ENCODE data around the gene AK5. TPM values are rescaled to one million over a fixed set of nuclear protein-coding genes. Genes with fewer than 3 reads are reported as not detected.
A peak's percentile ranks its signal among the peaks of the same experiment; 100 is the strongest.

Gene AK5
- total RNA-seq, 1 experiment from 2014 or later = 3.8 TPM

DNA sequence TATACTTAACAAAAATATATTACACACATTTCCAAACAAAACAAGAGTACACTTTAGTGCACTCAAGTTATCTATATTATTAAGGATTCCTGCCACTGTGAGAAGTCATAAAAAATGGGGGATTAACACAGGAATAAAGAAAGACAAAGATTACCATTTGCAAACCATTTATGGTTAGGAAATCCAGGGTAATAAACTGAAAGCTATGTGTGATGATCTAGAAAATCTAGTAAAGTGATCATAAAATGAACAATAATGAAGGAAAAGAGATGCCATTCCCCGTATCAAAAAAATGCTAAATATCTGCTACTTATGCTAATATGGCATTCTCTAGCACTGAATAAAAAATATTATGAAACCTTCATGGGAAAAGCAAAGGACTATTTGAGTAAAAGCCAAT is 101.4 kb downstream of the AK5 start:
- Histone ChIP-seq H3K27me3 (ENCODE audit: low read length) (no peaks in the 10 kb centered on the region), H3K9ac (ENCODE audit: low read length) (no peak overlapping the region), H3K4me2 (ENCODE audit: low read length) (no peak overlapping the region), H3K9me3 (ENCODE audit: low read length) (no peaks in the 10 kb centered on the region), H3K36me3 (ENCODE audit: low read depth, low read length) (no peaks in the 10 kb centered on the region), H3K79me2 (ENCODE audit: low read length) (no peaks in the 10 kb centered on the region), H3K27ac (ENCODE audit: low read length) (no peak overlapping the region), H3F3A (ENCODE audit: low read length, unreplicated experiment) (no peaks in the 10 kb centered on the region), H4K20me1 (ENCODE audit: low read length) (no peaks in the 10 kb centered on the region), H3K4me3 (ENCODE audit: low read length) (no peak overlapping the region), H3K9me2 (replicated peaks; ENCODE audit: low read length) (no peaks in the 10 kb centered on the region), H2AFZ (ENCODE audit: low read length) (no peak overlapping the region), H3K4me1 (ENCODE audit: insufficient read depth, low read length) (no peaks in the 10 kb centered on the region)
- no TSS peak for BruUV-seq (replicated peaks)
- no peak for TF ChIP-seq EZH2 (IDR thresholded peaks at IDR 0.05; ENCODE audit: low read length, unreplicated experiment)
- TF ChIP-seq EZH2phosphoT487 (IDR thresholded peaks at IDR 0.05; ENCODE audit: borderline replicate concordance, low read length) = no peak
- TF ChIP-seq CTCF (conservative IDR thresholded peaks at IDR 0.05; ENCODE audit: low read depth, low read length) = no peak
- DNase-seq = no peak
- ChIA-PET POLR2A (ENCODE audit: unreplicated experiment) (no interaction called here), CTCF (no interaction called here)
- no peak for ATAC-seq
- intact Hi-C loops (cut with micrococcal nuclease) = no loop called here

DNA sequence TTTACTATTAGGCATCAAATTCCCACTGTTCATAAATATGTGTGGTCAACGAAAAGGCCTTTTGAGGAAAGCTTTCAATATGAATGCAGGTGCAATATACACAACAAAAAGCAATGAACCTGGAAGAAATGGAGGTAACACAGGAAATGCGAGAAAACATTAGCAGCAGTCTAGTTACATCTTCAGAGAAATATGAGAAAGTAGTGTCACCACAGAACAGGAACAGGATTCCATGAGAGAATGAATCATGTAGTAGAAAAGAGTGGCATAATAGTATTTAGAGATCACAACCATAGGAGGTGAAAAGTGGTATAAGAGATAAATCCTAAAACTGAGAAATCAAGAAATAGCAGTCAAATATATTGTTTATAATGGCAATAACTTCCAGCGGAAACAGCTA is 103.7 kb downstream of the AK5 start:
- ATAC-seq (no peak), DNase-seq (peak; percentile 18)
- Histone ChIP-seq H3K9me3 (ENCODE audit: low read length) (no peaks in the 10 kb centered on the region), H3K4me3 (ENCODE audit: low read length) (no peak overlapping the region), H3K36me3 (ENCODE audit: low read depth, low read length) (no peaks in the 10 kb centered on the region), H4K20me1 (ENCODE audit: low read length) (no peaks in the 10 kb centered on the region), H3K79me2 (ENCODE audit: low read length) (no peaks in the 10 kb centered on the region), H3K27ac (ENCODE audit: low read length) (no peak overlapping the region), H3F3A (ENCODE audit: low read length, unreplicated experiment) (no peaks in the 10 kb centered on the region), H2AFZ (ENCODE audit: low read length) (no peak overlapping the region), H3K9me2 (replicated peaks; ENCODE audit: low read length) (no peaks in the 10 kb centered on the region), H3K4me2 (ENCODE audit: low read length) (no peak overlapping the region), H3K9ac (ENCODE audit: low read length) (no peak overlapping the region), H3K27me3 (ENCODE audit: low read length) (no peaks in the 10 kb centered on the region), H3K4me1 (ENCODE audit: insufficient read depth, low read length) (no peaks in the 10 kb centered on the region)
- CTCF ChIA-PET = no interaction called here
- intact Hi-C loops (cut with micrococcal nuclease) = no loop called here
- no TSS peak for BruUV-seq (replicated peaks)
- TF ChIP-seq CTCF (conservative IDR thresholded peaks at IDR 0.05; ENCODE audit: low read depth, low read length) (no peak), EZH2 (IDR thresholded peaks at IDR 0.05; ENCODE audit: low read length, unreplicated experiment) (no peak), EZH2phosphoT487 (IDR thresholded peaks at IDR 0.05; ENCODE audit: borderline replicate concordance, low read length) (no peak)
- POLR2A ChIA-PET (ENCODE audit: unreplicated experiment) = no interaction called here

- no TSS peak for BruUV-seq (replicated peaks)
- DNase-seq = no peak
- ATAC-seq = no peak
- no peaks in the 10 kb centered on the region for H3K4me1 ChIP-seq (ENCODE audit: insufficient read depth, low read length)
- H3K9me2 ChIP-seq (replicated peaks; ENCODE audit: low read length) = no peaks in the 10 kb centered on the region
- no peaks in the 10 kb centered on the region for H3K36me3 ChIP-seq (ENCODE audit: low read depth, low read length)
- no peak overlapping the region for H2AFZ ChIP-seq (ENCODE audit: low read length)
- ChIA-PET CTCF (no interaction called here), POLR2A (ENCODE audit: unreplicated experiment) (no interaction called here)
- no peak overlapping the region for H3K4me2 ChIP-seq (ENCODE audit: low read length)
- no peaks in the 10 kb centered on the region for H4K20me1 ChIP-seq (ENCODE audit: low read length)
- H3K27ac ChIP-seq (ENCODE audit: low read length) = no peak overlapping the region
- H3K9ac ChIP-seq (ENCODE audit: low read length) = no peak overlapping the region
- H3F3A ChIP-seq (ENCODE audit: low read length, unreplicated experiment) = no peaks in the 10 kb centered on the region
- intact Hi-C loops (cut with micrococcal nuclease) = no loop called here
- no peaks in the 10 kb centered on the region for H3K9me3 ChIP-seq (ENCODE audit: low read length)
- no peaks in the 10 kb centered on the region for H3K27me3 ChIP-seq (ENCODE audit: low read length)
- no peak overlapping the region for H3K4me3 ChIP-seq (ENCODE audit: low read length)
- H3K79me2 ChIP-seq (ENCODE audit: low read length) = no peaks in the 10 kb centered on the region
- TF ChIP-seq CTCF (conservative IDR thresholded peaks at IDR 0.05; ENCODE audit: low read depth, low read length) (no peak), EZH2phosphoT487 (IDR thresholded peaks at IDR 0.05; ENCODE audit: borderline replicate concordance, low read length) (no peak), EZH2 (IDR thresholded peaks at IDR 0.05; ENCODE audit: low read length, unreplicated experiment) (no peak)
These were observed 104.5 kb downstream of the AK5 start for GRCh38 chr1:77386276-77386675.
